ENCODE data around the gene HAT1. TPM values are rescaled to one million over a fixed set of nuclear protein-coding genes. Genes with fewer than 3 reads are reported as not detected.

HAT1 gene
- total RNA-seq, 1 experiment from 2014 or later: 76.8 TPM

DNA sequence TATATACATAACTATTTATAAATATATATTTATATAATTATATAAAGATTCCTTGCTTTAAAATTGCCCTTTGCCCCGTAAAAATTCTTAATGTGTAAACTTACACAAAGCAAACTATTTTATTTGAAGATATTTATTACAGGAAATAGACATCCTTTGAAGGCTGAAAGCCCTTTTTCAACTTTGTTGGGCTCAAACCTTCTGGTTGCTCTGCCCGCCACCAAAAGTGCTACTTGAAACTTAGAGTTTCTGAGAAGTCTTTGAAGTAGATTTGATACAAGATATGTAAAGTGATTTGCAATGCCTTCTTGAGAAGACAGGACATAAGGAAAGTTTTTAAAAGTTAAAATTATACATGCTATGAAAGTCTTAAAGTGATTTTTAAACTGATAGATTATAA lies 40.9 kb downstream of the HAT1 start:
- H3K4me2 ChIP-seq (ENCODE audit: low read length): no peak overlapping the region
- H3F3A ChIP-seq (ENCODE audit: low read length, unreplicated experiment): no peaks in the 10 kb centered on the region
- TF ChIP-seq, protein P1, sequence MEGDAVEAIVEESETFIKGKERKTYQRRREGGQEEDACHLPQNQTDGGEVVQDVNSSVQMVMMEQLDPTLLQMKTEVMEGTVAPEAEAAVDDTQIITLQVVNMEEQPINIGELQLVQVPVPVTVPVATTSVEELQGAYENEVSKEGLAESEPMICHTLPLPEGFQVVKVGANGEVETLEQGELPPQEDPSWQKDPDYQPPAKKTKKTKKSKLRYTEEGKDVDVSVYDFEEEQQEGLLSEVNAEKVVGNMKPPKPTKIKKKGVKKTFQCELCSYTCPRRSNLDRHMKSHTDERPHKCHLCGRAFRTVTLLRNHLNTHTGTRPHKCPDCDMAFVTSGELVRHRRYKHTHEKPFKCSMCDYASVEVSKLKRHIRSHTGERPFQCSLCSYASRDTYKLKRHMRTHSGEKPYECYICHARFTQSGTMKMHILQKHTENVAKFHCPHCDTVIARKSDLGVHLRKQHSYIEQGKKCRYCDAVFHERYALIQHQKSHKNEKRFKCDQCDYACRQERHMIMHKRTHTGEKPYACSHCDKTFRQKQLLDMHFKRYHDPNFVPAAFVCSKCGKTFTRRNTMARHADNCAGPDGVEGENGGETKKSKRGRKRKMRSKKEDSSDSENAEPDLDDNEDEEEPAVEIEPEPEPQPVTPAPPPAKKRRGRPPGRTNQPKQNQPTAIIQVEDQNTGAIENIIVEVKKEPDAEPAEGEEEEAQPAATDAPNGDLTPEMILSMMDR (conservative IDR thresholded peaks at IDR 0.05; ENCODE audit: low read depth, low read length): no peak
- TF ChIP-seq EZH2phosphoT487 (IDR thresholded peaks at IDR 0.05; ENCODE audit: borderline replicate concordance, low read length) (no peak), EZH2 (IDR thresholded peaks at IDR 0.05; ENCODE audit: low read length, unreplicated experiment) (no peak)
- intact Hi-C loops (cut with micrococcal nuclease): no loop called here
- POLR2A ChIA-PET (ENCODE audit: unreplicated experiment): no interaction called here
- H3K27ac ChIP-seq (ENCODE audit: low read length): no peak overlapping the region
- H2AFZ ChIP-seq (ENCODE audit: low read length): no peak overlapping the region
- no peaks in the 10 kb centered on the region for H3K4me1 ChIP-seq (ENCODE audit: insufficient read depth, low read length)
- H3K36me3 ChIP-seq (ENCODE audit: low read depth, low read length): peaks cover 24% of the 10 kb centered on the region
- no peak overlapping the region for H3K9ac ChIP-seq (ENCODE audit: low read length)
- H4K20me1 ChIP-seq (ENCODE audit: low read length): no peaks in the 10 kb centered on the region
- H3K79me2 ChIP-seq (ENCODE audit: low read length): no peaks in the 10 kb centered on the region
- CTCF ChIA-PET: no interaction called here
- H3K9me3 ChIP-seq (ENCODE audit: low read length): no peaks in the 10 kb centered on the region
- H3K9me2 ChIP-seq (replicated peaks; ENCODE audit: low read length): no peaks in the 10 kb centered on the region
- ATAC-seq (no peak), DNase-seq (no peak)
- BruUV-seq (replicated peaks): no TSS peak
- no peaks in the 10 kb centered on the region for H3K27me3 ChIP-seq (ENCODE audit: low read length)
- H3K4me3 ChIP-seq (ENCODE audit: low read length): no peak overlapping the region

DNA sequence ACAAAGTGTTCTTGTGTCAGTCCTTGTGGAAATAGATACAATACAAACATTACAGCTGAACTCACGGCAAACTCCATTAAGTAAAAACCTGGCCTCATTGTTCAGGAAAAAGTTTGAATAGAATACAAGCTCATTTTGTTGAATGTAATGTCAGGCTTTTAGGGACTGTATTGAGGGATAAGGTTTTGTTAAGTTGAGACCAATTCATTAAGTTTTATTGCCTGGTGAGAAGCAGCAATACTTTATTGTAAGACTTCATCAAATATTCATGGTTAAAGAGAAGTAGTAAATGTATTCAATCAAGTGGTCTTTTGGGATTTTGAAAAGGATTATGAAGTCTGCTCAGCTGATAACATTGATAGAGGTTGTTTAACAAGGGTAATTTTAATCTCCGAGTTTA lies 42.0 kb downstream of the HAT1 start:
- no TSS peak for BruUV-seq (replicated peaks)
- Histone ChIP-seq H3F3A (ENCODE audit: low read length, unreplicated experiment) (no peaks in the 10 kb centered on the region), H3K4me2 (ENCODE audit: low read length) (no peak overlapping the region), H3K4me1 (ENCODE audit: insufficient read depth, low read length) (no peaks in the 10 kb centered on the region), H4K20me1 (ENCODE audit: low read length) (no peaks in the 10 kb centered on the region), H3K9ac (ENCODE audit: low read length) (no peak overlapping the region), H3K9me2 (replicated peaks; ENCODE audit: low read length) (no peaks in the 10 kb centered on the region), H2AFZ (ENCODE audit: low read length) (no peak overlapping the region), H3K36me3 (ENCODE audit: low read depth, low read length) (peaks cover 29% of the 10 kb centered on the region), H3K27me3 (ENCODE audit: low read length) (no peaks in the 10 kb centered on the region), H3K27ac (ENCODE audit: low read length) (no peak overlapping the region), H3K4me3 (ENCODE audit: low read length) (no peak overlapping the region), H3K79me2 (ENCODE audit: low read length) (no peaks in the 10 kb centered on the region), H3K9me3 (ENCODE audit: low read length) (no peaks in the 10 kb centered on the region)
- TF ChIP-seq EZH2phosphoT487 (IDR thresholded peaks at IDR 0.05; ENCODE audit: borderline replicate concordance, low read length) (no peak), EZH2 (IDR thresholded peaks at IDR 0.05; ENCODE audit: low read length, unreplicated experiment) (no peak)
- TF ChIP-seq, protein P1 (conservative IDR thresholded peaks at IDR 0.05; ENCODE audit: low read depth, low read length): no peak
- no peak for ATAC-seq
- CTCF ChIA-PET: no interaction called here
- intact Hi-C loops (cut with micrococcal nuclease): no loop called here
- POLR2A ChIA-PET (ENCODE audit: unreplicated experiment): no interaction called here
- DNase-seq: no peak

DNA sequence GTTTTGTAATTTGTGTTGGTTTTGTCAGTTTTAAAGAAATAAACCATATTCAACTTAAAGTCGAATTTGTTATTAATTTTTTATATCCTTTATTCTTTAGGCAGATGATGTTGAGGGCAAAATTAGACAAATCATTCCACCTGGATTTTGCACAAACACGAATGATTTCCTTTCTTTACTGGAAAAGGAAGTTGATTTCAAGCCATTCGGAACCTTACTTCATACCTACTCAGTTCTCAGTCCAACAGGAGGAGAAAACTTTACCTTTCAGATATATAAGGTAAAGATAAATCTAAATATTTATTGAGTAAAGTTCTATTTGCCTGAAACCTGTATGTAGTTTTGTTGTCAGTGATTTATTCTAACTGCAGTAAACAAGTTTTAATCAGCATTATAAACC lies 43.0 kb downstream of the HAT1 start:
- intact Hi-C loops (cut with micrococcal nuclease): no loop called here
- BruUV-seq (replicated peaks): no TSS peak

More for the DNA sequence above, 43.0 kb downstream of the HAT1 start:
- Histone ChIP-seq H3K9me3 (ENCODE audit: low read length) (no peaks in the 10 kb centered on the region), H3K4me1 (ENCODE audit: insufficient read depth, low read length) (no peaks in the 10 kb centered on the region), H3K4me3 (ENCODE audit: low read length) (no peak overlapping the region), H3F3A (ENCODE audit: low read length, unreplicated experiment) (no peaks in the 10 kb centered on the region), H3K79me2 (ENCODE audit: low read length) (no peaks in the 10 kb centered on the region), H3K9ac (ENCODE audit: low read length) (no peak overlapping the region), H3K27me3 (ENCODE audit: low read length) (no peaks in the 10 kb centered on the region), H3K27ac (ENCODE audit: low read length) (no peak overlapping the region), H3K36me3 (ENCODE audit: low read depth, low read length) (peaks cover 29% of the 10 kb centered on the region), H3K4me2 (ENCODE audit: low read length) (no peak overlapping the region), H3K9me2 (replicated peaks; ENCODE audit: low read length) (no peaks in the 10 kb centered on the region), H4K20me1 (ENCODE audit: low read length) (no peaks in the 10 kb centered on the region), H2AFZ (ENCODE audit: low read length) (no peak overlapping the region)
- ATAC-seq (no peak), DNase-seq (no peak)
- ChIA-PET CTCF (no interaction called here), POLR2A (ENCODE audit: unreplicated experiment) (no interaction called here)
- TF ChIP-seq EZH2 (IDR thresholded peaks at IDR 0.05; ENCODE audit: low read length, unreplicated experiment) (no peak), EZH2phosphoT487 (IDR thresholded peaks at IDR 0.05; ENCODE audit: borderline replicate concordance, low read length) (no peak)
- TF ChIP-seq, protein P1 (conservative IDR thresholded peaks at IDR 0.05; ENCODE audit: low read depth, low read length): no peak

All from PC-3 (cell line).